Smooth muscle cell (in vitro differentiated cells): ENCODE measurements around the gene MRE11. TPM values are rescaled to one million over a fixed set of nuclear protein-coding genes. Genes with fewer than 3 reads are reported as not detected.
"Not testable (repeated sequence)": the region's sequence is repeated elsewhere in the genome, so short reads cannot be mapped to it uniquely, and the experiment has no call there.

Source experiments
- DNase-seq: peaks from one replicate; lab custom pipeline; 2025; ENCODE audit not compliant: unreplicated experiment; lab: John Stamatoyannopoulos, UW
- H2AFZ ChIP-seq: fragments of 200-600 bp; sonication (generic); 2 replicates; pipeline ENCODE4 v1.6.0; 2016; ENCODE audit warnings: antibody characterized with exemption, low read depth, mild to moderate bottlenecking
- H3F3A ChIP-seq: fragments of 200-600 bp; sonication (generic); 2 replicates; pipeline ENCODE4 v1.6.0; 2017; ENCODE audit warnings: antibody characterized with exemption, low read depth
- H3K27ac ChIP-seq: fragments of 200-600 bp; sonication (generic); 2 replicates; pipeline ENCODE4 v1.5.1; 2016; ENCODE audit warnings: low read depth, mild to moderate bottlenecking
- H3K27me3 ChIP-seq: fragments of 200-600 bp; sonication (generic); 2 replicates; pipeline ENCODE4 v1.6.1; 2016; ENCODE audit warnings: low read depth, mild to moderate bottlenecking
- H3K36me3 ChIP-seq: fragments of 200-600 bp; sonication (generic); 2 replicates; pipeline ENCODE4 v1.5.1; 2016; ENCODE audit warnings: low read depth
- H3K4me1 ChIP-seq: fragments of 200-600 bp; sonication (generic); 2 replicates; pipeline ENCODE4 v1.5.1; 2016; ENCODE audit warnings: low read depth
- H3K4me2 ChIP-seq: fragments of 200-600 bp; sonication (generic); 2 replicates; pipeline ENCODE4 v1.6.0; 2016; ENCODE audit warnings: mild to moderate bottlenecking
- H3K4me3 ChIP-seq: fragments of 200-600 bp; sonication (generic); 2 replicates; pipeline ENCODE4 v1.5.1; 2016; ENCODE audit warnings: mild to moderate bottlenecking
- H3K79me2 ChIP-seq: fragments of 200-600 bp; sonication (generic); 2 replicates; pipeline ENCODE4 v1.6.0; 2016; ENCODE audit warnings: low read depth, mild to moderate bottlenecking
- H3K9ac ChIP-seq: fragments of 200-600 bp; sonication (generic); 2 replicates; pipeline ENCODE4 v1.6.0; 2016; ENCODE audit warnings: low read depth
- H3K9me3 ChIP-seq: fragments of 200-600 bp; sonication (generic); replicated peaks from 2 replicates; pipeline ENCODE4 v1.5.1; 2016; ENCODE audit warnings: low read depth
- H4K20me1 ChIP-seq: fragments of 200-600 bp; sonication (generic); 2 replicates; pipeline ENCODE4 v1.6.0; 2016; ENCODE audit warnings: low read depth
- CTCF ChIP-seq: fragments of 200-600 bp; sonication (generic); IDR thresholded peaks from 2 replicates; pipeline ENCODE4 v1.5.1; 2017; ENCODE audit warnings: borderline replicate concordance, mild to moderate bottlenecking, antibody characterized with exemption; ENCODE audit not compliant: insufficient read depth, poor library complexity, severe bottlenecking
- WGBS: methylation state at CpG from one replicate; pipeline ENCODE4 v1.1.7; 2016; ENCODE audit warnings: low lambda C conversion rate; 5-methylcytosine and 5-hydroxymethylcytosine counted together
- microRNA counts: library from miRNA; unstranded; fragments of <30 nt; microRNA quantifications from one replicate; lab custom pipeline; 2016
- microRNA-seq: library from miRNA; unstranded; fragments of <30 nt; microRNA quantifications from one replicate; pipeline ENCODE4, GENCODE V29; 2016; ENCODE audit warnings: borderline number of aligned reads
- polyA plus RNA-seq: library from polyadenylated mRNA; unstranded; fragments of >200 nt; fragmentation: Nextera tagmentation; extraction: Ambion mirVana; gene quantifications from 2 replicates; pipeline ENCODE4 v1.2.1, GENCODE V29; 2016
- small RNA-seq: library from RNA; depleted of rRNA; stranded (forward); fragments of <200 nt; gene quantifications from one replicate; pipeline ENCODE3, GENCODE V24; 2014
- total RNA-seq: library from RNA; depleted of rRNA; stranded (reverse); fragments of >200 nt; gene quantifications from 2 replicates; pipeline ENCODE4 v1.2.3, GENCODE V29; 2014

MRE11 gene
- total and polyA plus RNA-seq, 2 experiments from 2014 or later = 5.1 to 15.1 TPM

- Histone ChIP-seq H3K9me3 (no peaks in the 10 kb centered on the region), H3K4me2 (no peak overlapping the region), H3K9ac (no peak overlapping the region), H2AFZ (no peak overlapping the region), H3F3A (no peaks in the 10 kb centered on the region), H3K4me3 (no peak overlapping the region), H4K20me1 (no peaks in the 10 kb centered on the region), H3K4me1 (no peaks in the 10 kb centered on the region), H3K27ac (no peak overlapping the region), H3K79me2 (no peaks in the 10 kb centered on the region), H3K27me3 (no peaks in the 10 kb centered on the region), H3K36me3 (no peaks in the 10 kb centered on the region)
- 97% methylated on average over 5 of the region's 5 CpGs for WGBS
- no peak for DNase-seq
- TF ChIP-seq CTCF = no peak
Observed at GRCh38 chr11:94379613-94380012, 114.0 kb downstream of the MRE11 start.

- no peaks in the 10 kb centered on the region for H3K79me2 ChIP-seq
- no peaks in the 10 kb centered on the region for H3K36me3 ChIP-seq
- H2AFZ ChIP-seq = no peak overlapping the region
- WGBS = 96% methylated on average over 1 of the region's 1 CpG
- H4K20me1 ChIP-seq = no peaks in the 10 kb centered on the region
- no peaks in the 10 kb centered on the region for H3K9me3 ChIP-seq
- no peak overlapping the region for H3K4me2 ChIP-seq
- no peaks in the 10 kb centered on the region for H3K27me3 ChIP-seq
- no peak overlapping the region for H3K9ac ChIP-seq
- no peak for TF ChIP-seq CTCF
- H3K4me1 ChIP-seq = no peaks in the 10 kb centered on the region
- H3K27ac ChIP-seq = no peak overlapping the region
- no peak for DNase-seq
- H3K4me3 ChIP-seq = no peak overlapping the region
- no peaks in the 10 kb centered on the region for H3F3A ChIP-seq
Observed at GRCh38 chr11:94376841-94377240, 116.8 kb downstream of the MRE11 start.

- not testable (repeated sequence) for H3K9ac ChIP-seq, H4K20me1 ChIP-seq
- WGBS = 95% methylated on average over 6 of the region's 6 CpGs
Observed at GRCh38 chr11:94370576-94370975, 123.1 kb downstream of the MRE11 start.

More at GRCh38 chr11:94370576-94370975, 123.1 kb downstream of the MRE11 start:
- not testable (repeated sequence) for H3K9me3 ChIP-seq, H3K4me3 ChIP-seq, H2AFZ ChIP-seq, H3K4me1 ChIP-seq, H3K4me2 ChIP-seq, H3K27ac ChIP-seq, H3K36me3 ChIP-seq, H3K27me3 ChIP-seq, H3K79me2 ChIP-seq, DNase-seq, H3F3A ChIP-seq

MicroRNA genes within 50 kb of the gene (microRNA counts, 767-probe panel; counts per million panel counts)
- 183 counts per million for microRNA hsa-miR-548l (lab: Ali Mortazavi, UCI)

Small RNAs within 50 kb of the gene (microRNA-seq; reads per million reads assigned to microRNA genes)
- 25.7 reads per million, percentile 34 among the genes with 10 or more reads in this experiment for gene MIR548L

Small RNAs within 50 kb of the gene (small RNA-seq; reads per million reads assigned to genes)
- 0.16 reads per million for gene MIR548L

Other genes starting within 250 kb of the MRE11 start
- gene IZUMO1R, start 189.3 kb downstream of the MRE11 start, total RNA-seq = not detected in 2 replicates
- gene IZUMO1R, start 189.3 kb downstream of the MRE11 start, polyA plus RNA-seq = not detected in 2 replicates
- gene GPR83, start 92.4 kb downstream of the MRE11 start, total RNA-seq = 1.1 and 2.1 TPM in 2 replicates
- gene GPR83, start 92.4 kb downstream of the MRE11 start, polyA plus RNA-seq = 0.05 and 0.20 TPM in 2 replicates
- gene ANKRD49, start 140 bp upstream of the MRE11 start, total RNA-seq = 20.3 and 31.8 TPM in 2 replicates
- 13.6 and 13.7 TPM in 2 replicates for gene ANKRD49, start 140 bp upstream of the MRE11 start, polyA plus RNA-seq
- not detected in 2 replicates for gene C11orf97, start 18.6 kb upstream of the MRE11 start, total RNA-seq
- not detected in 2 replicates for gene C11orf97, start 18.6 kb upstream of the MRE11 start, polyA plus RNA-seq
- 5.7 and 7.2 TPM in 2 replicates for gene FUT4, start 50.1 kb upstream of the MRE11 start, total RNA-seq
- 4.4 and 5.1 TPM in 2 replicates for gene FUT4, start 50.1 kb upstream of the MRE11 start, polyA plus RNA-seq
- gene PIWIL4, start 73.5 kb upstream of the MRE11 start, total RNA-seq = 2.9 and 3.1 TPM in 2 replicates
- 0.88 and 2.9 TPM in 2 replicates for gene PIWIL4, start 73.5 kb upstream of the MRE11 start, polyA plus RNA-seq